K562 (cell line): ENCODE results near the gene CCDC32. TPM values are rescaled to one million over a fixed set of nuclear protein-coding genes. Genes with fewer than 3 reads are reported as not detected.

Source experiments
- ATAC-seq: fragments of 200-7000 bp; cut with Tn5 transposase; 3 replicates; pipeline ENCODE4 v1.9.1; 2020; ENCODE audit warnings: moderate library complexity
- BruUV-seq: library from RNA; stranded (reverse); fragments of 400-500 nt; replicated peaks from 2 replicates; lab custom pipeline; 2021; lab: Mats Ljungman, UMichigan
- CTCF ChIA-PET: fragments of 300-600 bp; formaldehyde crosslinking; extraction: SDS; loops from one replicate; lab custom pipeline; 2021; ENCODE audit warnings: low intra/inter-chr PET ratio; lab: Yijun Ruan, JAX
- POLR2A ChIA-PET: fragments of 300-600, 350-650 bp; sonication (Branson Sonifier 250); formaldehyde crosslinking; extraction: SDS; loops from one replicate; lab custom pipeline; 2021; ENCODE audit warnings: antibody characterized with exemption, inconsistent platforms; lab: Yijun Ruan, JAX
- DNase-seq, 4 experiments: peaks; one replicate each; pipeline versions ENCODE4 v3.0.0 to v3.0.0-alpha.2; 2011 to 2018; ENCODE audit warnings: low spot score in 3 of 4, mixed read lengths in 3 of 4; ENCODE audit errors: extremely low read depth in 1 of 4
- FAIRE-seq: peaks from 2 replicates; lab custom pipeline; 2011; peaks lifted over from hg19 to GRCh38; lab: Jason Lieb, UNC
- H2AFZ ChIP-seq: 2 replicates; pipeline ENCODE4 v1.6.0; 2011; ENCODE audit warnings: low read depth, low read length, control low read depth, inconsistent platforms
- H3K27ac ChIP-seq: fragments of 200-600 bp; 3 replicates; pipeline ENCODE4 v1.8.0; 2011; ENCODE audit warnings: low read depth, mild to moderate bottlenecking, control low read depth, inconsistent platforms, low read length, moderate library complexity, mixed read lengths; ENCODE audit errors: extremely low read depth
- H3K27me3 ChIP-seq, 2 experiments: fragments of 300-600 bp in 1 of 2; 2 replicates in 1 of 2; 3 replicates in 1 of 2; pipeline versions ENCODE4 v1.6.0 to v1.8.0; 2011; ENCODE audit warnings: inconsistent platforms in 2 of 2, low read length in 2 of 2, mild to moderate bottlenecking in 1 of 2, mixed read lengths in 1 of 2, moderate library complexity in 1 of 2; ENCODE audit not compliant: control insufficient read depth in 2 of 2, insufficient read depth in 2 of 2
- H3K36me3 ChIP-seq: fragments of 300-600 bp; 3 replicates; pipeline ENCODE4 v1.8.0; 2011; ENCODE audit warnings: mild to moderate bottlenecking, low read length, inconsistent platforms; ENCODE audit not compliant: control insufficient read depth, insufficient read depth
- H3K4me1 ChIP-seq, 2 experiments: fragments of 200-600 bp in 1 of 2; replicated peaks in 1 of 2; 2 replicates in 1 of 2; 3 replicates in 1 of 2; pipeline versions ENCODE4 v1.5.1 to v1.8.0; 2011; ENCODE audit warnings: inconsistent platforms in 2 of 2, low read length in 2 of 2, mild to moderate bottlenecking in 1 of 2, mixed read lengths in 1 of 2, moderate library complexity in 1 of 2; ENCODE audit not compliant: control insufficient read depth in 2 of 2, insufficient read depth in 2 of 2
- H3K4me2 ChIP-seq: 2 replicates; pipeline ENCODE4 v1.6.1; 2011; ENCODE audit warnings: low read length, control low read depth, inconsistent platforms, mixed read lengths; ENCODE audit not compliant: insufficient read depth
- H3K4me3 ChIP-seq: fragments of 200-600 bp; sonication (generic), shearing (Covaris generic); 2 replicates; pipeline ENCODE4 v1.5.1; 2016; ENCODE audit warnings: control low read depth, inconsistent platforms
- H3K79me2 ChIP-seq: fragments of 200-600 bp; 3 replicates; pipeline ENCODE4 v1.8.0; 2011; ENCODE audit warnings: low read length, inconsistent platforms; ENCODE audit not compliant: control insufficient read depth, insufficient read depth
- H3K9ac ChIP-seq, 2 experiments: 2 replicates each; pipeline versions ENCODE4 v1.6.0 to v1.6.1; 2011; ENCODE audit warnings: low read depth in 2 of 2, low read length in 2 of 2, control low read depth in 1 of 2, inconsistent platforms in 1 of 2, mild to moderate bottlenecking in 1 of 2, mixed read lengths in 1 of 2; ENCODE audit not compliant: insufficient read depth in 1 of 2
- H3K9me1 ChIP-seq: one replicate; pipeline ENCODE4 v1.6.0; 2011; ENCODE audit warnings: inconsistent platforms, mild to moderate bottlenecking, low read length, moderate library complexity; ENCODE audit not compliant: control insufficient read depth, insufficient read depth
- H3K9me3 ChIP-seq: replicated peaks from 2 replicates; pipeline ENCODE4 v1.5.1; 2011; ENCODE audit warnings: low read depth, low read length, inconsistent platforms; ENCODE audit not compliant: control insufficient read depth, insufficient read depth
- H4K20me1 ChIP-seq: replicated peaks from 2 replicates; pipeline ENCODE4 v1.6.1; 2011; ENCODE audit warnings: low read length, inconsistent platforms, mixed read lengths; ENCODE audit not compliant: control insufficient read depth, insufficient read depth
- ZNF12 ChIP-seq: sonication (generic); formaldehyde crosslinking; IDR thresholded peaks from 2 replicates; pipeline ENCODE4 v1.4.0; 2020; ENCODE audit warnings: mild to moderate bottlenecking, missing genetic modification reagents
- ZNF444 ChIP-seq: fragments of 250-450 bp; sonication (Bioruptor Pico); IDR thresholded peaks from 2 replicates; pipeline ENCODE4 v1.4.0; 2020; ENCODE audit warnings: mild to moderate bottlenecking, moderate library complexity
- WGBS: fragments of 100-300 bp; shearing (Covaris generic); methylation state at CpG from one replicate; pipeline ENCODE4 v1.1.6; 2016; ENCODE audit warnings: low coverage, mixed read lengths; ENCODE audit not compliant: insufficient coverage; ENCODE audit errors: missing lambda C conversion rate; 5-methylcytosine and 5-hydroxymethylcytosine counted together
- in situ Hi-C: fragments of 300-500 bp; cut with MboI; formaldehyde crosslinking; loops from 4 replicates; pipeline ENCODE4 v1.15.0; 2018; ENCODE audit warnings: inconsistent platforms, mixed read lengths
- intact Hi-C: fragments of 100-400 bp; cut with micrococcal nuclease; formaldehyde crosslinking; loops from 2 replicates; pipeline ENCODE4 v1.14.2; 2022
- polyA plus RNA-seq, 8 experiments: library from polyadenylated mRNA; depleted of rRNA in 4 of 8; stranded (reverse) in 5 of 8; unstranded in 3 of 8; fragments of >200 nt; fragmentation: Nextera tagmentation in 2 of 8; fragmentation: Illumina TruSeq in 1 of 8; extraction: Ambion mirVana in 2 of 8; extraction: Trizol in 1 of 8; gene quantifications; 2 replicates each; pipeline versions ENCODE4 v1.2.1 to v1.2.3, GENCODE V29; 2011 to 2014; ENCODE audit warnings: inconsistent platforms in 1 of 8, missing spikeins in 1 of 8
- total RNA-seq, 7 experiments: library from RNA; depleted of rRNA in 6 of 7; stranded (reverse); fragments of >200 nt in 6 of 7; fragmentation: Illumina TruSeq in 2 of 7; extraction: Trizol in 2 of 7; gene quantifications; 2 replicates each; pipeline versions ENCODE4 v1.2.1 to v1.2.3, GENCODE V29; 2011 to 2021; ENCODE audit warnings: low replicate concordance in 1 of 7
- TF ChIP-seq, protein P1 (sequence below), 2 experiments: fragments of 250-450 bp in 1 of 2; fragments of 450-650 bp in 1 of 2; sonication (Bioruptor Pico) in 1 of 2; IDR thresholded peaks; 2 replicates each; pipeline versions ENCODE4 v1.6.1 to v1.8.0; 2016 to 2021; ENCODE audit warnings: mild to moderate bottlenecking in 2 of 2, moderate library complexity in 2 of 2, missing compliant biosample characterization in 1 of 2, missing genetic modification characterization in 1 of 2

The CCDC32 gene
- total and polyA plus RNA-seq, 9 of the 15 experiments (the other 6 are each of a cell fraction or from before 2014, with no cell fraction given): 22.2 to 94.8 (median 37.1) TPM

DNA sequence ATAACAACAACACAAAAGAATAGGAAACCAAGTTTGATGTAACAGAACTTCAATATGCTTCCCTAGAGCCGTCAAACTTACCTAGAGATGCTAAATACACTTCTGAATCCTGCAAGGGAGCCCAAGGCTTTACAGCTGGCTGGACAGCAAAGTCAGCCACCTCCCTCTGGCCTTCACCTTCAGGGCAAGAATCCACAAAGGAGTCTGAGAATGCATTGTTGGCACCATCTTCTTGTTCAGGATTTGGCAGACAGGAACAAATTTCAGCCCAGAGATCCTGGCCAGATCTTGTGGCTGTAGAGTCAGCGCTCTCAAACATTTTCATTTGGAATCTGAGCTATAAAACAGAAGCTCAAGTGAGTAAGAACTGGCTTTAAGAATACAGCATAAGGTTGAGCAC is 2.2 kb downstream of the CCDC32 start:
- H3K4me1 ChIP-seq: peaks cover 22 to 30% of the 10 kb centered on the region in 2 experiments; a peak in 4 of 5 replicates
- H3K36me3 ChIP-seq: peaks cover 21% of the 10 kb centered on the region
- BruUV-seq: no TSS peak
- intact Hi-C loops (loop anchor here (10.0 kb wide), 1 partner anchor 192 kb away; the partner anchor contains the start of gene RMDN3), in situ Hi-C loops (no loop called here)
- no peaks in the 10 kb centered on the region for H3K27me3 ChIP-seq
- no peak overlapping the region for H3K4me3 ChIP-seq
- no peaks in the 10 kb centered on the region for H3K9me1 ChIP-seq
- no peak overlapping the region for H2AFZ ChIP-seq
- TF ChIP-seq, protein P1, sequence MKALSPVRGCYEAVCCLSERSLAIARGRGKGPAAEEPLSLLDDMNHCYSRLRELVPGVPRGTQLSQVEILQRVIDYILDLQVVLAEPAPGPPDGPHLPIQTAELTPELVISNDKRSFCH (CRISPR knock-in tag; IDR thresholded peaks at IDR 0.05): no peak
- TF ChIP-seq, protein P1 (tag; IDR thresholded peaks at IDR 0.05): no peak
- TF ChIP-seq ZNF12 (CRISPR knock-in tag): no peak
- no peak for TF ChIP-seq ZNF444 (CRISPR knock-in tag)
- ATAC-seq (no peak), FAIRE-seq (no peak), DNase-seq (no peak)
- ChIA-PET POLR2A (interaction anchor here (0.5 kb wide), 1 partner anchor 366 kb away, joined by 5 read pairs; no protein-coding TSS in a partner anchor), CTCF (no interaction called here)
- no peak overlapping the region for H3K27ac ChIP-seq
- WGBS: 87% methylated on average over 2 of the region's 2 CpGs
- no peaks in the 10 kb centered on the region for H4K20me1 ChIP-seq
- peak overlapping the region in 1 of 2 experiments; percentile 40; a peak in 1 of 4 replicates for H3K9ac ChIP-seq
- H3K79me2 ChIP-seq: peaks cover 42% of the 10 kb centered on the region
- no peaks in the 10 kb centered on the region for H3K9me3 ChIP-seq
- peak overlapping the region; percentile 21; the same call in 1 of the 2 replicates for H3K4me2 ChIP-seq
